ENCODE data around the gene C9orf152. TPM values are rescaled to one million over a fixed set of nuclear protein-coding genes. Genes with fewer than 3 reads are reported as not detected.
A peak's percentile ranks its signal among the peaks of the same experiment; 100 is the strongest.

Gene C9orf152
- total RNA-seq: not detected

GRCh38 chr9:110208031-110208430 is at the start of gene C9orf152:
Gene C9orf152 (minus strand): TSS chr9:110208159. CDS start chr9:110207579, 580 bp downstream.
- intact Hi-C loops (cut with DNase I): no loop called here
- TF ChIP-seq CTCF (IDR thresholded peaks at IDR 0.05) (no peak), EP300 (IDR thresholded peaks at IDR 0.05) (no peak)
- H3K27me3 ChIP-seq: peaks cover 0 to 7% (median 0%) of the 10 kb centered on the region in 4 donors
- no peaks in the 10 kb centered on the region for H3K9me3 ChIP-seq
- no peaks in the 10 kb centered on the region for H3K36me3 ChIP-seq
- 92% methylated on average over 6 of the region's 9 CpGs for WGBS
- no peak within 1 kb of the TSS for H3K4me3 ChIP-seq
- no peak for DNase-seq (ENCODE audit: extremely low spot score)
- H3K4me1 ChIP-seq: no peaks in the 10 kb centered on the region
- H3K27ac ChIP-seq (replicated peaks in 1 of 4): no peak within 1 kb of the TSS

- H3K4me3 ChIP-seq: peak overlapping the region; percentile 78 to 99 (median 91)
- TF ChIP-seq POLR2AphosphoS5 (IDR thresholded peaks at IDR 0.05) (no peak), POLR2A (IDR thresholded peaks at IDR 0.05; ENCODE audit: low read depth) (no peak), CTCF (IDR thresholded peaks at IDR 0.05) (no peak)
- DNase-seq (ENCODE audit: extremely low spot score): no peak
- H3K27ac ChIP-seq (replicated peaks in 1 of 4): peak overlapping the region; percentile 93 to 96 (median 94)
- H3K9me3 ChIP-seq: no peaks in the 10 kb centered on the region
- peaks cover 11 to 43% (median 40%) of the 10 kb centered on the region in 4 donors for H3K4me1 ChIP-seq
- no peaks in the 10 kb centered on the region for H3K36me3 ChIP-seq
- intact Hi-C loops (cut with DNase I): no loop called here
- 14% methylated on average over 10 of the region's 14 CpGs for WGBS
- no peaks in the 10 kb centered on the region for H3K27me3 ChIP-seq
Measured at GRCh38 chr9:110257097-110257841, 49.3 kb upstream of the C9orf152 start.

GRCh38 chr9:110256380-110257096 is 48.6 kb upstream of the C9orf152 start, which contains the start of gene TXN:
Gene TXN (minus strand): TSS chr9:110256507. CDS start chr9:110256435, 72 bp downstream.
- intact Hi-C loops (cut with DNase I): no loop called here
- Histone ChIP-seq H3K27ac (replicated peaks in 1 of 4) (peak within 1 kb of the TSS; percentile 93 to 96 (median 94)), H3K4me1 (peaks cover 11 to 46% (median 42%) of the 10 kb centered on the region in 4 donors), H3K27me3 (no peaks in the 10 kb centered on the region), H3K36me3 (no peaks in the 10 kb centered on the region), H3K4me3 (peak within 1 kb of the TSS; percentile 78 to 99 (median 91)), H3K9me3 (no peaks in the 10 kb centered on the region)
- 0% methylated on average over 1 of the region's 65 CpGs for WGBS
- TF ChIP-seq EP300 (IDR thresholded peaks at IDR 0.05): peak; percentile 77
- peak; percentile 68 for TF ChIP-seq POLR2A (IDR thresholded peaks at IDR 0.05; ENCODE audit: low read depth)
- TF ChIP-seq POLR2AphosphoS5 (IDR thresholded peaks at IDR 0.05): peak; percentile 74 to 93
- TF ChIP-seq CTCF (IDR thresholded peaks at IDR 0.05): no peak
- peak; percentile 98 for DNase-seq (ENCODE audit: extremely low spot score)

GRCh38 chr9:110255463-110256379 is 47.8 kb upstream of the C9orf152 start:
- intact Hi-C loops (cut with DNase I): no loop called here
- Histone ChIP-seq H3K27me3 (no peaks in the 10 kb centered on the region), H3K9me3 (no peaks in the 10 kb centered on the region), H3K4me1 (peaks cover 11 to 54% (median 42%) of the 10 kb centered on the region in 4 donors), H3K36me3 (peaks cover 0 to 5% (median 2%) of the 10 kb centered on the region in 4 donors), H3K4me3 (peak overlapping the region; percentile 78 to 99 (median 91)), H3K27ac (replicated peaks in 1 of 4) (peak overlapping the region; percentile 93 to 96 (median 94))
- WGBS: under 1% methylated on average over 31 of the region's 81 CpGs
- TF ChIP-seq POLR2AphosphoS5 (IDR thresholded peaks at IDR 0.05) (peak; percentile 67 to 85), POLR2A (IDR thresholded peaks at IDR 0.05; ENCODE audit: low read depth) (peak; percentile 38), EP300 (IDR thresholded peaks at IDR 0.05) (no peak), CTCF (IDR thresholded peaks at IDR 0.05) (no peak)
- DNase-seq (ENCODE audit: extremely low spot score): no peak

All from esophagus muscularis mucosa (tissue), 4 donors.